Parathyroid adenoma (tissue), 2 donors: ENCODE results near the gene HAO2.

Experiments used
- H2AFZ ChIP-seq: fragments of 300-600 bp; sonication (generic); one replicate; pipeline ENCODE4 v1.7.0; 2017; ENCODE audit warnings: antibody characterized with exemption, mild to moderate bottlenecking
- H3K27ac ChIP-seq: fragments of 300-600 bp; sonication (generic); one replicate; pipeline ENCODE4 v1.7.0; 2017
- H3K27me3 ChIP-seq: fragments of 300-600 bp; sonication (generic); one replicate; pipeline ENCODE4 v1.7.0; 2017; ENCODE audit warnings: low read length; ENCODE audit not compliant: control insufficient read depth, insufficient read depth
- H3K36me3 ChIP-seq: fragments of 300-600 bp; sonication (generic); one replicate; pipeline ENCODE4 v1.7.0; 2017; ENCODE audit warnings: low read length; ENCODE audit not compliant: control insufficient read depth, insufficient read depth
- H3K4me1 ChIP-seq: fragments of 300-600 bp; sonication (generic); one replicate; pipeline ENCODE4 v1.7.0; 2017; ENCODE audit warnings: control low read depth
- H3K4me2 ChIP-seq: fragments of 300-600 bp; sonication (generic); one replicate; pipeline ENCODE4 v1.7.0; 2017; ENCODE audit warnings: low read length
- H3K4me3 ChIP-seq: fragments of 300-600 bp; sonication (generic); one replicate; pipeline ENCODE4 v1.7.0; 2017; ENCODE audit warnings: low read depth, low read length
- H3K79me2 ChIP-seq: fragments of 300-600 bp; sonication (generic); one replicate; pipeline ENCODE4 v1.7.0; 2017; ENCODE audit warnings: control low read depth
- H3K9ac ChIP-seq: fragments of 300-600 bp; sonication (generic); one replicate; pipeline ENCODE4 v1.7.0; 2017; ENCODE audit warnings: mild to moderate bottlenecking
- H3K9me3 ChIP-seq: fragments of 300-600 bp; sonication (generic); one replicate; pipeline ENCODE4 v1.7.0; 2017; ENCODE audit warnings: low read length; ENCODE audit not compliant: control insufficient read depth
- TF ChIP-seq, protein P1 (sequence below): fragments of 300-600 bp; sonication (generic); IDR thresholded peaks from one replicate; pipeline ENCODE4 v1.7.0; 2017; ENCODE audit warnings: antibody characterized with exemption, mild to moderate bottlenecking
- donor health status: primary hyperparathyroidism.

The HAO2 gene

GRCh38 chr1:119387858-119388257 is 19.3 kb downstream of the HAO2 start:
- H3K4me3 ChIP-seq, result no peak overlapping the region
- H3K79me2 ChIP-seq, result no peaks in the 10 kb centered on the region
- no peaks in the 10 kb centered on the region for H3K4me1 ChIP-seq
- TF ChIP-seq, protein P1, sequence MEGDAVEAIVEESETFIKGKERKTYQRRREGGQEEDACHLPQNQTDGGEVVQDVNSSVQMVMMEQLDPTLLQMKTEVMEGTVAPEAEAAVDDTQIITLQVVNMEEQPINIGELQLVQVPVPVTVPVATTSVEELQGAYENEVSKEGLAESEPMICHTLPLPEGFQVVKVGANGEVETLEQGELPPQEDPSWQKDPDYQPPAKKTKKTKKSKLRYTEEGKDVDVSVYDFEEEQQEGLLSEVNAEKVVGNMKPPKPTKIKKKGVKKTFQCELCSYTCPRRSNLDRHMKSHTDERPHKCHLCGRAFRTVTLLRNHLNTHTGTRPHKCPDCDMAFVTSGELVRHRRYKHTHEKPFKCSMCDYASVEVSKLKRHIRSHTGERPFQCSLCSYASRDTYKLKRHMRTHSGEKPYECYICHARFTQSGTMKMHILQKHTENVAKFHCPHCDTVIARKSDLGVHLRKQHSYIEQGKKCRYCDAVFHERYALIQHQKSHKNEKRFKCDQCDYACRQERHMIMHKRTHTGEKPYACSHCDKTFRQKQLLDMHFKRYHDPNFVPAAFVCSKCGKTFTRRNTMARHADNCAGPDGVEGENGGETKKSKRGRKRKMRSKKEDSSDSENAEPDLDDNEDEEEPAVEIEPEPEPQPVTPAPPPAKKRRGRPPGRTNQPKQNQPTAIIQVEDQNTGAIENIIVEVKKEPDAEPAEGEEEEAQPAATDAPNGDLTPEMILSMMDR, result no peak
- no peak overlapping the region for H3K4me2 ChIP-seq
- H3K9me3 ChIP-seq, result no peaks in the 10 kb centered on the region
- no peak overlapping the region for H3K27ac ChIP-seq
- no peaks in the 10 kb centered on the region for H3K27me3 ChIP-seq
- no peak overlapping the region for H2AFZ ChIP-seq
- no peak overlapping the region for H3K9ac ChIP-seq
- H3K36me3 ChIP-seq, result no peaks in the 10 kb centered on the region

DNA sequence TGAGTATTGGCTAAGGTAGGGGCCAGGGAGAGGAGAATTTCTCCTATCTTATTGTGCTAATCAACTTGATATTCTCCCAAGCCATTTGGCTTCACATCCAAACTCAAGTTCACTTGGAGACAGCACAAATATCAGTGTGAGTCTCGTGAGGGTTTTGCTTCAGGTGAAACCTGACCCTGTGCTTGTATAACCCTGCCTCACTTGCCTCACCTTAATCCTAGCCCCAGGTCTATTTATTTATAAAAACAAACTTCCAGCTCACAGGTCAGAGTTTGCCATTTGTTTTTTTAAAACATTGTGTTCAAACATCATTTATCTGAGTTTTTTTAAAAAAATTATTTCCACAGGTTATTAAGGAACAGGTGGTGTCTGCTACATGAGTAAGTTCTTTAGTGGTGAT is 19.9 kb downstream of the HAO2 start:
- H3K9me3 ChIP-seq, result no peaks in the 10 kb centered on the region
- H3K4me2 ChIP-seq, result no peak overlapping the region
- no peak overlapping the region for H3K9ac ChIP-seq
- H2AFZ ChIP-seq, result no peak overlapping the region
- TF ChIP-seq, protein P1, result no peak
- no peaks in the 10 kb centered on the region for H3K79me2 ChIP-seq
- H3K4me3 ChIP-seq, result no peak overlapping the region
- H3K36me3 ChIP-seq, result no peaks in the 10 kb centered on the region
- no peaks in the 10 kb centered on the region for H3K27me3 ChIP-seq
- no peaks in the 10 kb centered on the region for H3K4me1 ChIP-seq
- no peak overlapping the region for H3K27ac ChIP-seq

- Histone ChIP-seq H3K4me1 (no peaks in the 10 kb centered on the region), H3K9ac (no peak overlapping the region), H3K79me2 (no peaks in the 10 kb centered on the region), H3K27me3 (no peaks in the 10 kb centered on the region), H3K4me3 (no peak overlapping the region), H3K36me3 (no peaks in the 10 kb centered on the region), H2AFZ (no peak overlapping the region), H3K9me3 (no peaks in the 10 kb centered on the region), H3K4me2 (no peak overlapping the region), H3K27ac (no peak overlapping the region)
- TF ChIP-seq, protein P1, result no peak
Observed at GRCh38 chr1:119390526-119390925, 21.9 kb downstream of the HAO2 start.

GRCh38 chr1:119391749-119392148 is 23.2 kb downstream of the HAO2 start:
- no peaks in the 10 kb centered on the region for H3K4me1 ChIP-seq
- H3K9ac ChIP-seq, result no peak overlapping the region
- H3K9me3 ChIP-seq, result no peaks in the 10 kb centered on the region
- no peak overlapping the region for H2AFZ ChIP-seq
- TF ChIP-seq, protein P1, result no peak
- no peaks in the 10 kb centered on the region for H3K27me3 ChIP-seq
- no peak overlapping the region for H3K4me2 ChIP-seq
- H3K27ac ChIP-seq, result no peak overlapping the region
- H3K36me3 ChIP-seq, result no peaks in the 10 kb centered on the region
- H3K4me3 ChIP-seq, result no peak overlapping the region
- H3K79me2 ChIP-seq, result no peaks in the 10 kb centered on the region

- no peaks in the 10 kb centered on the region for H3K27me3 ChIP-seq
- no peaks in the 10 kb centered on the region for H3K9me3 ChIP-seq
- no peak overlapping the region for H3K4me2 ChIP-seq
- TF ChIP-seq, protein P1, result no peak
- no peaks in the 10 kb centered on the region for H3K4me1 ChIP-seq
- H2AFZ ChIP-seq, result no peak overlapping the region
- no peak overlapping the region for H3K9ac ChIP-seq
- H3K79me2 ChIP-seq, result no peaks in the 10 kb centered on the region
- H3K36me3 ChIP-seq, result no peaks in the 10 kb centered on the region
- H3K27ac ChIP-seq, result no peak overlapping the region
- H3K4me3 ChIP-seq, result no peak overlapping the region
Observed at GRCh38 chr1:119394085-119394484, 25.5 kb downstream of the HAO2 start.
